ENCODE data around the gene FLACC1.
"Not testable (repeated sequence)": the region's sequence is repeated elsewhere in the genome, so short reads cannot be mapped to it uniquely, and the experiment has no call there.

FLACC1 gene

GRCh38 chr2:201369775-201370174, 12.6 kb upstream of the FLACC1 start:
- no peak for DNase-seq
- Histone ChIP-seq H3K4me3 (ENCODE audit: low read depth, low read length) (no peak overlapping the region), H3K27ac (no peak overlapping the region), H3K36me3 (replicated peaks) (no peaks in the 10 kb centered on the region), H3K27me3 (replicated peaks) (no peaks in the 10 kb centered on the region)
- in situ Hi-C loops (cut with HindIII; ENCODE audit: low pct_ligation_motif_present, low sequenced_read_pairs): no loop called here
- TF ChIP-seq, protein P1, sequence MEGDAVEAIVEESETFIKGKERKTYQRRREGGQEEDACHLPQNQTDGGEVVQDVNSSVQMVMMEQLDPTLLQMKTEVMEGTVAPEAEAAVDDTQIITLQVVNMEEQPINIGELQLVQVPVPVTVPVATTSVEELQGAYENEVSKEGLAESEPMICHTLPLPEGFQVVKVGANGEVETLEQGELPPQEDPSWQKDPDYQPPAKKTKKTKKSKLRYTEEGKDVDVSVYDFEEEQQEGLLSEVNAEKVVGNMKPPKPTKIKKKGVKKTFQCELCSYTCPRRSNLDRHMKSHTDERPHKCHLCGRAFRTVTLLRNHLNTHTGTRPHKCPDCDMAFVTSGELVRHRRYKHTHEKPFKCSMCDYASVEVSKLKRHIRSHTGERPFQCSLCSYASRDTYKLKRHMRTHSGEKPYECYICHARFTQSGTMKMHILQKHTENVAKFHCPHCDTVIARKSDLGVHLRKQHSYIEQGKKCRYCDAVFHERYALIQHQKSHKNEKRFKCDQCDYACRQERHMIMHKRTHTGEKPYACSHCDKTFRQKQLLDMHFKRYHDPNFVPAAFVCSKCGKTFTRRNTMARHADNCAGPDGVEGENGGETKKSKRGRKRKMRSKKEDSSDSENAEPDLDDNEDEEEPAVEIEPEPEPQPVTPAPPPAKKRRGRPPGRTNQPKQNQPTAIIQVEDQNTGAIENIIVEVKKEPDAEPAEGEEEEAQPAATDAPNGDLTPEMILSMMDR (IDR thresholded peaks at IDR 0.05; ENCODE audit: low read depth, low read length, missing control alignments): no peak

DNA sequence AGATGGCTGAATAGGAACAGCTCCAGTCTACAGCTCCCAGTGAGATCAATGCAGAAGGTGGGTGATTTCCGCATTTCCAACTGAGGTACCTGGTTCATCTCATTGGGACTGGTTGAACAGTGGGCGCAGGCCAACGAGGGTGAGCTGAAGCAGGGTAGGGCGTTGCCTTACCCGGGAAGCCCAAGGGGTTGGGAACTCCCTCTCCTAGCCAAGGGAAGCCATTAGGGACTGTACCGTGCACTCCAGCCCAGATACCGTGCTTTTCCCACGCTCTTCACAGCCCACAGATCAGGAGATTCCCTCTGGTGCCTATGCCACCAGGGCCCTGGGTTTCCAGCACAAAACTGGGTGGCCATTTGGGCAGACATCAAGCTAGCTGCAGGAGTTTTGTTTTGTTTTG, 12.2 kb upstream of the FLACC1 start:
- in situ Hi-C loops (cut with HindIII; ENCODE audit: low pct_ligation_motif_present, low sequenced_read_pairs); H3K27me3 ChIP-seq (replicated peaks); H3K27ac ChIP-seq; DNase-seq; H3K36me3 ChIP-seq (replicated peaks); H3K4me3 ChIP-seq (ENCODE audit: low read depth, low read length): not testable (repeated sequence)

GRCh38 chr2:201366146-201366545, 9.0 kb upstream of the FLACC1 start:
- in situ Hi-C loops (cut with HindIII; ENCODE audit: low pct_ligation_motif_present, low sequenced_read_pairs): no loop called here
- no peaks in the 10 kb centered on the region for H3K27me3 ChIP-seq (replicated peaks)
- H3K36me3 ChIP-seq (replicated peaks): peaks cover 4% of the 10 kb centered on the region
- TF ChIP-seq, protein P1 (IDR thresholded peaks at IDR 0.05; ENCODE audit: low read depth, low read length, missing control alignments): no peak
- no peak for DNase-seq
- no peak overlapping the region for H3K27ac ChIP-seq
- no peak overlapping the region for H3K4me3 ChIP-seq (ENCODE audit: low read depth, low read length)

- peak; percentile 39 for DNase-seq
- no peak overlapping the region for H3K27ac ChIP-seq
- peaks cover 6% of the 10 kb centered on the region for H3K36me3 ChIP-seq (replicated peaks)
- in situ Hi-C loops (cut with HindIII; ENCODE audit: low pct_ligation_motif_present, low sequenced_read_pairs): no loop called here
- no peaks in the 10 kb centered on the region for H3K27me3 ChIP-seq (replicated peaks)
- no peak overlapping the region for H3K4me3 ChIP-seq (ENCODE audit: low read depth, low read length)
- TF ChIP-seq, protein P1 (IDR thresholded peaks at IDR 0.05; ENCODE audit: low read depth, low read length, missing control alignments): peak; percentile 83
Observed at GRCh38 chr2:201363857-201364560, 6.9 kb upstream of the FLACC1 start.

- peak; percentile 19 for DNase-seq
- in situ Hi-C loops (cut with HindIII; ENCODE audit: low pct_ligation_motif_present, low sequenced_read_pairs): no loop called here
- TF ChIP-seq, protein P1 (IDR thresholded peaks at IDR 0.05; ENCODE audit: low read depth, low read length, missing control alignments): no peak
- Histone ChIP-seq H3K27ac (no peak overlapping the region), H3K36me3 (replicated peaks) (peaks cover 6% of the 10 kb centered on the region), H3K4me3 (ENCODE audit: low read depth, low read length) (no peak overlapping the region), H3K27me3 (replicated peaks) (no peaks in the 10 kb centered on the region)
Observed at GRCh38 chr2:201362396-201362795, 5.3 kb upstream of the FLACC1 start.

DNA sequence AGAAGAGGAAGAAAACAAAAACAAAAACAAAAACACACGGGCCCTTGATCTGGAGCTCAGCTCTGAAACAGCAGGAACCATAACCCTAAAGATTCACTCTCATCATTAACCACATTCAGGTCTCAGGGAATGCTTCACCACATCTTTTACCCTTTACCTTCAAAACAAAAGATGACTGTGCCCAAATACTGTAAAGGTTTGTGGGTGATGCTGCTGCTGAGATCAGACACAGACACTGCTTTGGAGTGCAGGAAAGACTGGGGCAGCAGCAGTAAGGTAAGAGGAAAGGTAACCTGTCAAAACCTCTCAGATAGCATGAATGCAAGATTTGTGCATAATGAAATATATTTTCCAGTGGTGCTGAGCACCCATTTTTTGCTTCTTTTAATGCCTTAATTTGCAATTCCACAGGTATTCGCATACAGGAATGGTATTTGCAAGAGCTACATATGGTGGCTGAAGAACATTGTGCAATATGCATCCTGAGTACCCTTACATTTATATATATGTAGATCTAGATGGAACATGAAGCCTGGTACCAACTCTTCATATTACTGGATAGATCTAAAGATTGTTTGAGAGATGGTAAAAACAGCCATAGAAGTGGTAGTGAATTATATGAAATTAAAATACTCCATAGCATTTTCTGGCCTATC, 4.1 kb upstream of the FLACC1 start:
- Histone ChIP-seq H3K4me3 (ENCODE audit: low read depth, low read length) (no peak overlapping the region), H3K27me3 (replicated peaks) (no peaks in the 10 kb centered on the region), H3K36me3 (replicated peaks) (peaks cover 6% of the 10 kb centered on the region), H3K27ac (no peak overlapping the region)
- in situ Hi-C loops (cut with HindIII; ENCODE audit: low pct_ligation_motif_present, low sequenced_read_pairs): no loop called here
- TF ChIP-seq, protein P1 (IDR thresholded peaks at IDR 0.05; ENCODE audit: low read depth, low read length, missing control alignments): no peak
- no peak for DNase-seq
